Measurements from ENCODE around the gene SLC16A5. TPM values are rescaled to one million over a fixed set of nuclear protein-coding genes. Genes with fewer than 3 reads are reported as not detected.

The SLC16A5 gene
- total RNA-seq, 2 donors from 2014 or later = 7.5 to 9.8 TPM

DNA sequence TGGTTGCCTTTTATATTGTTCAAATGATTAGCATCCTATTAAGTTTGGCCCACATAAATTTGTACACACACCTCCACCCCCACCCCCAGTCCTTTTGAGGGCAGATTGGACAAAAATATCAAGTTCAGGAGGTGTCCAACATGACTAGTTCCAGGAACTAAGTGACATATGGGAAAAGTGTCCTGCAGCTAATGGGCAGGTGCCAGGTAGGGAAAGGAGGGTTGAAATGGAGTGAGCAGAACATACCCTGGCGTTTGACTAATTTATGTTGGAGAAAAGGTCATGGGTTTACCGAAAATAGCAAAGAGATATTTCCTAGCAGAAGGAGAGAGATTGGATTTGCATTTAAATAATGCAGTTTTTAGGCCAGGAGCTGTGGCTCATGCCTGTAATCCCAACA is 35.8 kb upstream of the SLC16A5 start:
- Mint-ChIP-seq H3K4me1 (ENCODE audit: low read depth) (peaks cover 24% of the 10 kb centered on the region), H3K9me3 (no peaks in the 10 kb centered on the region), H3K27ac (no peak overlapping the region), H3K36me3 (ENCODE audit: insufficient read depth in 2 of 2) (peaks cover 7 to 15% of the 10 kb centered on the region in 2 donors), H3K4me3 (no peak overlapping the region), H3K27me3 (ENCODE audit: low read depth) (no peaks in the 10 kb centered on the region)
- DNase-seq = no peak
- ATAC-seq (replicated peaks in 1 of 2) = no peak

DNA sequence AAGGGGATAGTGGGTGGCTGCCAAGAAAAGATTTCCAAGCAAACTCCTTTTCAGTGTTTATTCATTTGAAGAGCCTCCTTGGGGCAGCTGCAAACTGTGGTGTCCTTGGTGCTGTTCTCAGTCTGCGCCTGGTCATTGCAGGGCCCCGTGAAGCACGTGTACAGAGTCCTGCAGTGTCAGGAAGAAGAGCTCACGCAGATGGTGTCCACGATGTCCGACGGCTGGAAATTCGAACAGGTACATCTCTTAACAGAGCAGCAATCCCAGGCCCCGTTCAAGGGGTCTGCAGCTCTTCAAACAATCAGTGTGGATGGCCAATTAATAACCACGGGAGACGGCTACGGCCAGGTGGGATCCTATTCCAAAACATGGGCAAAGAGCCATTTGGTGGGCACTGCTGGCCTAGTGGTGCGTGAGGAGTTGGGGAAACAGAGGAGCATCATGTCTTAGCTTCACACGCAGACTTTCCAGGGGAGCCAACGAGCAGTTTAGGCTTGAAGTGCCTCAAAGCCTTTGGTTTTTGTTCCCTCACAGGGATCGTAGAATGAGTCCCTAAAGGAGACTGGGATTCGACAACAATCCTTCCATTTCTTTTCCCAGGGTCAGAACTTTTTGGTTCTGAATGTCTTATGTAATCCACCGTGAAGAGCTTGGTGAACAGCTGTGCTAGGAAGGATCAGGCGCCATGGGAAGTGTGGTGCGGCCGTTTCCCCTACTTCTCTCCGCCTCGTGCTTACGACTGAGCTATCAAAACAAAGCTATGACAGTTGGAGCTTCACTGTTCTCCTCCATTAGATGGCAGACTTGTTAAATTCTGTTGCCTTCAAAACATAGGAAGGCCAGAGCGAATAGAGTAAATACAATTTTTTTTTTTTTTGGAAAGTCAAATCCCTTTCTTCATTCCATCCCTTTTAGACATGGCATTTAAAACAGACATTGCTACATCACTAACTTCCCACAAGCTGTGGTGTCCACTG is 28.1 kb upstream of the SLC16A5 start:
- Mint-ChIP-seq H3K4me3 (no peak overlapping the region), H3K4me1 (ENCODE audit: low read depth) (peaks cover 10% of the 10 kb centered on the region), H3K27ac (no peak overlapping the region), H3K36me3 (ENCODE audit: insufficient read depth in 2 of 2) (peaks cover 0 to 14% of the 10 kb centered on the region in 2 donors), H3K9me3 (no peaks in the 10 kb centered on the region), H3K27me3 (ENCODE audit: low read depth) (no peaks in the 10 kb centered on the region)
- DNase-seq (no peak), ATAC-seq (replicated peaks in 1 of 2) (no peak)

GRCh38 chr17:75060434-75061054 is 27.2 kb upstream of the SLC16A5 start:
- peaks cover 19% of the 10 kb centered on the region for H3K4me1 Mint-ChIP-seq (ENCODE audit: low read depth)
- H3K27ac Mint-ChIP-seq = no peak overlapping the region
- H3K4me3 Mint-ChIP-seq = no peak overlapping the region
- H3K27me3 Mint-ChIP-seq (ENCODE audit: low read depth) = no peaks in the 10 kb centered on the region
- ATAC-seq (replicated peaks in 1 of 2) (no peak), DNase-seq (no peak)
- no peaks in the 10 kb centered on the region for H3K9me3 Mint-ChIP-seq
- H3K36me3 Mint-ChIP-seq (ENCODE audit: insufficient read depth in 2 of 2) = peaks cover 0 to 14% of the 10 kb centered on the region in 2 donors

GRCh38 chr17:75061055-75061438 is 26.7 kb upstream of the SLC16A5 start:
- H3K36me3 Mint-ChIP-seq (ENCODE audit: insufficient read depth in 2 of 2) = peaks cover 0 to 14% of the 10 kb centered on the region in 2 donors
- no peak overlapping the region for H3K27ac Mint-ChIP-seq
- ATAC-seq (replicated peaks in 1 of 2) (no peak), DNase-seq (no peak)
- H3K4me1 Mint-ChIP-seq (ENCODE audit: low read depth) = peaks cover 24% of the 10 kb centered on the region
- H3K27me3 Mint-ChIP-seq (ENCODE audit: low read depth) = no peaks in the 10 kb centered on the region
- no peak overlapping the region for H3K4me3 Mint-ChIP-seq
- no peaks in the 10 kb centered on the region for H3K9me3 Mint-ChIP-seq

DNA sequence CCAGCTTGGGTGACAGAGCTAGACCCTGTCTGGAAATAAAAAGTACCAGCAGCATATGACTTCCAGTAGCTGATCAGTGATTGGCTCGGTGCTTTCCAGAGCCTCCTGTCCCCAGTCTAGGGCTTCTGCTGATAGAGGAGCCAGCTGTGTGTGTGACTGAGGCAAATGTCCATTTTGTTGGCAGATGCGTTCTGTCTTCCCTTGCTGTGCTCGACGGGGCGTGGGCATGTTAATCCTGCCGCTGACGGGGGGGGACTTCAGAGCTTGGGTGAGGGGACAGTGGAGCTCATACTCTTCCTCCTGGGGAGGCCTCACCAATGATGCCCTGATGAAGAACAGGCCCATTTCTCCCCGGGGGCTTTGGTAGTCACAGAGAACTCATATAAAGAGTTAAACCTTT is 26.1 kb upstream of the SLC16A5 start:
- no peak overlapping the region for H3K27ac Mint-ChIP-seq
- ATAC-seq (replicated peaks in 1 of 2) (no peak), DNase-seq (no peak)
- H3K9me3 Mint-ChIP-seq = no peaks in the 10 kb centered on the region
- no peak overlapping the region for H3K4me3 Mint-ChIP-seq
- H3K27me3 Mint-ChIP-seq (ENCODE audit: low read depth) = no peaks in the 10 kb centered on the region
- H3K36me3 Mint-ChIP-seq (ENCODE audit: insufficient read depth in 2 of 2) = peaks cover 0 to 11% of the 10 kb centered on the region in 2 donors
- peaks cover 29% of the 10 kb centered on the region for H3K4me1 Mint-ChIP-seq (ENCODE audit: low read depth)

- Mint-ChIP-seq H3K36me3 (ENCODE audit: insufficient read depth in 2 of 2) (peaks cover 0 to 6% of the 10 kb centered on the region in 2 donors), H3K4me1 (ENCODE audit: low read depth) (peaks cover 44% of the 10 kb centered on the region), H3K4me3 (no peak overlapping the region), H3K9me3 (no peaks in the 10 kb centered on the region), H3K27me3 (ENCODE audit: low read depth) (no peaks in the 10 kb centered on the region), H3K27ac (no peak overlapping the region)
- DNase-seq (no peak), ATAC-seq (replicated peaks in 1 of 2) (no peak)
Measured at GRCh38 chr17:75063201-75063600, 24.6 kb upstream of the SLC16A5 start.

DNA sequence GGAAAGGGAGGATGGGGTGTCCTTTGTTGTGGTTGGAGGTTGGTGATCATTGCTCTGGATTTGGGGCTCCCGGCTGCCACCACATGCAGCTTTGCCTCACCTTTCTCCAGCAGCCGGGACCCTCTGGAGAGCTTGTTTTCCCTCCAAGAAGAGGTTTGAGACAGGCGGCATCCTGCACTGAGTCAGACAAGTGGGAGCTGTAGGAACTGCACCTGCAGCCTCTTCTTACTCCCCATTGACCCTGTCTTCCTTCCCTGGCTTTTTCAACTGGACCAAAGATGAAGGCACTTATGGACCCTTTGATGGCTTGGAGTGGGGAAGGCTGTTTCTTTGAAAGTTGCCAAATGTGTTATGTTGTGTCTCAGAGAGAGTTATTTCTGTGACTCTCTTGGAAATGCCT is 24.1 kb upstream of the SLC16A5 start:
- DNase-seq (no peak), ATAC-seq (replicated peaks in 1 of 2) (no peak)
- Mint-ChIP-seq H3K4me1 (ENCODE audit: low read depth) (peaks cover 45% of the 10 kb centered on the region), H3K4me3 (no peak overlapping the region), H3K9me3 (no peaks in the 10 kb centered on the region), H3K36me3 (ENCODE audit: insufficient read depth in 2 of 2) (peaks cover 0 to 6% of the 10 kb centered on the region in 2 donors), H3K27ac (no peak overlapping the region), H3K27me3 (ENCODE audit: low read depth) (no peaks in the 10 kb centered on the region)

GRCh38 chr17:75064040-75064439 is 23.7 kb upstream of the SLC16A5 start:
- Mint-ChIP-seq H3K4me3 (no peak overlapping the region), H3K4me1 (ENCODE audit: low read depth) (peaks cover 45% of the 10 kb centered on the region), H3K36me3 (ENCODE audit: insufficient read depth in 2 of 2) (peaks cover 0 to 6% of the 10 kb centered on the region in 2 donors), H3K27me3 (ENCODE audit: low read depth) (no peaks in the 10 kb centered on the region), H3K9me3 (no peaks in the 10 kb centered on the region), H3K27ac (no peak overlapping the region)
- DNase-seq (no peak), ATAC-seq (replicated peaks in 1 of 2) (no peak)

- peak overlapping the region; percentile 51 for H3K27ac Mint-ChIP-seq
Measured at GRCh38 chr17:75064460-75064859, 23.3 kb upstream of the SLC16A5 start.

DNA sequence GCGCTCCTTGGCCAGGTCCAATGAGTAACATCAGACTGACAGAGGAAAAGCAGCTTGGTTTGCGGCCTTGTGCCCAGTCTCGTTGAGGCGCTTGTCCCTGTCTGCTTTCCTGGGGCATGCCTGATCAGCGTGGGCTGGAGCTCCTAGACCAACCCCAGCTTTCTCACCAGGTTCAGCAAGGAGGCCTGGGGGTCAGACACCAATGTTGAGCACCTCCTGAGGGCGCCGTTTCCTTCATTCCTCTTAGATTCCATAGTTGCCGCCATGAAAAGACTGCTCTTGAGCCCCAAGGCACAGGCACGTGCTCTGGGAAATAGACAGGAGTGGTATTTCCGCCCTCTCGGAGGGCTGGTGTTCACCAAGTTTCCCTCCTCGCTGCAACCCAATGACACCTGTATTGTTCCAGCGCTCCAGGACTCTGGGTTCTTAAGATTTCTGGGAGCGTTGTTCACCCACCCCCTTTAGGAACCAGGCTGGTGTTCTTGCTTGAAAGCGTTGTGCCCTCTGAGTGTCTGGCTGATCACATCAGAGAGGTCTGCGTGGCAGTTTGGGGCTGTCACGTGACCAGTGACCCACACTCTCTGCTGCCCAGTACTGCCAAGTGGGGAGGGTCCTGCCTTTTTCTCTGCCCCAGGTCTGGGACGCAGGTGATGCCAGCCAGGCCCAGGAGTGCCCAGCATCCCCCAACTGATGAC is 22.7 kb upstream of the SLC16A5 start:
- H3K9me3 Mint-ChIP-seq = no peaks in the 10 kb centered on the region
- H3K27me3 Mint-ChIP-seq (ENCODE audit: low read depth) = no peaks in the 10 kb centered on the region
- peaks cover 0 to 4% of the 10 kb centered on the region in 2 donors for H3K36me3 Mint-ChIP-seq (ENCODE audit: insufficient read depth in 2 of 2)
- no peak for DNase-seq
- H3K4me1 Mint-ChIP-seq (ENCODE audit: low read depth) = peaks cover 36% of the 10 kb centered on the region
- peak overlapping the region; percentile 86 for H3K27ac Mint-ChIP-seq
- ATAC-seq (replicated peaks in 1 of 2) = no peak
- H3K4me3 Mint-ChIP-seq = peak overlapping the region; percentile 55 to 57

More at GRCh38 chr17:75064460-75064859, 23.3 kb upstream of the SLC16A5 start:
- Mint-ChIP-seq H3K4me1 (ENCODE audit: low read depth) (peaks cover 42% of the 10 kb centered on the region), H3K27me3 (ENCODE audit: low read depth) (no peaks in the 10 kb centered on the region), H3K36me3 (ENCODE audit: insufficient read depth in 2 of 2) (peaks cover 0 to 6% of the 10 kb centered on the region in 2 donors), H3K4me3 (peak overlapping the region in 1 of 2 donors; percentile 39), H3K9me3 (no peaks in the 10 kb centered on the region)
- no peak for DNase-seq
- ATAC-seq (replicated peaks in 1 of 2) = no peak

DNA sequence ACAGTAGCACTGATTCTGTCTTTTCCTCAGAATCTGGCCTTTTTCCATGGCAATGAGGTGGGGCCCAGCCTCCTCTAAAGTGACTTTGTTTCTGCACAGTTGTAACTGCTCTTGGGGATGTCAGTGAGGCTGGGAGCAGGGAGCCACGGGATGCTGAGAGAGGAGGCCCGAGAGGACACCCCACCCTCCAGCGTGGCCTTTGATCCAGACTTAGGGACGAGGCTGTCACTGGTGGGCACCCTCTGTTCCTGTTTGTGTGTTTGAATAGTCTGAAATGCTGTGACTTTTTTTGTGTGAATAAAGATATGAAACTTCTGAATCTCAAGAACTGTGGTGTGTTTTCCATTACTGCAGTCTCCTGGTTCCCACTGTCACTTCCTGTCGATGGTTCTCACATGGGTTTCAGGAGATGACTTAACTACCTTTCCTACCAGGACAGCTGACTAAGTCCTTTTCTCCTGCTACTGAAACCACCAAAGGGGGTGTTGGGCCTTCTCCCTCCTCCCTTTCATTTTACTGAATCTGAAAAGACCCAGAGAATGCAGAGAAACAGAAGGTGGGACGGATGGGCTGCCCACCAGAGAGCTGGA is 22.1 kb upstream of the SLC16A5 start:
- ATAC-seq (replicated peaks in 1 of 2) = peak; percentile 62
- Mint-ChIP-seq H3K4me1 (ENCODE audit: low read depth) (peaks cover 36% of the 10 kb centered on the region), H3K9me3 (no peaks in the 10 kb centered on the region), H3K4me3 (peak overlapping the region; percentile 55 to 57), H3K27me3 (ENCODE audit: low read depth) (no peaks in the 10 kb centered on the region), H3K36me3 (ENCODE audit: insufficient read depth in 2 of 2) (peaks cover 0 to 4% of the 10 kb centered on the region in 2 donors), H3K27ac (peak overlapping the region; percentile 86)
- no peak for DNase-seq

DNA sequence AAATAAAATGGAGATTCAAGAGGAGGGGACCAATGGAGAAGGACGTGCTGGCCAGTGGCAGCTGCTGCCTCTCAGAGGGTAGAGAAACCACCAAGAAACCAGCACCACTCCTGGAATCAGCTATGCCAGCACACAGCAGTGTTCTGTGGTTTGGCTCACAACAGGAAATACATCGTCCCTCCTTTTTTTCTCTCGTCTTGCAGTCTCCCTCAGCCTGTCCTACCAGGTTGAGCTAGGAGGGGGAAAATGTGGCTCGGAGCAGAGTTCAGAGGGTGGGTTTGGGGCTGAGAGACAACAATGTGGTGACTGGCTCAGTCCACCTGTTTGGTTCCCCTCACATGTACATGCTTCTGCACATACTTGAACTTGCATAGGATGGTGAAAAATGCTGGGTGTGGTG is 19.9 kb upstream of the SLC16A5 start:
- peaks cover 36% of the 10 kb centered on the region for H3K4me1 Mint-ChIP-seq (ENCODE audit: low read depth)
- ATAC-seq (replicated peaks in 1 of 2) (peak; percentile 76 to 80), DNase-seq (peak; percentile 30 to 31)
- no peak overlapping the region for H3K27ac Mint-ChIP-seq
- H3K27me3 Mint-ChIP-seq (ENCODE audit: low read depth) = no peaks in the 10 kb centered on the region
- H3K4me3 Mint-ChIP-seq = peak overlapping the region in 1 of 2 donors; percentile 47
- no peaks in the 10 kb centered on the region for H3K9me3 Mint-ChIP-seq
- peaks cover 0 to 3% of the 10 kb centered on the region in 2 donors for H3K36me3 Mint-ChIP-seq (ENCODE audit: insufficient read depth in 2 of 2)
